Testis (tissue), 2 donors: ENCODE measurements around the gene CAPZB.

ENCODE experiments used
- CTCF ChIP-seq, 3 experiments: fragments of 450-650 bp in 2 of 3; fragments of 200-600 bp in 1 of 3; sonication (generic) in 1 of 3; IDR thresholded peaks; one replicate each; pipeline ENCODE4 v1.5.1; 2016 to 2019; ENCODE audit warnings: antibody characterized with exemption in 3 of 3, mild to moderate bottlenecking in 2 of 3, moderate library complexity in 1 of 3
- POLR2A ChIP-seq: fragments of 450-650 bp; IDR thresholded peaks from one replicate; pipeline ENCODE4 v1.6.1; 2017; ENCODE audit warnings: antibody characterized with exemption, mild to moderate bottlenecking, moderate library complexity

GRCh38 chr1:19456968-19457441 is 28.3 kb downstream of the CAPZB start:
- TF ChIP-seq CTCF (IDR thresholded peaks at IDR 0.05) (no peak), POLR2A (no peak)
